Hepatocyte (in vitro differentiated cells): ENCODE measurements around the gene GALNT3. TPM values are rescaled to one million over a fixed set of nuclear protein-coding genes. Genes with fewer than 3 reads are reported as not detected.

Experiments
- DNase-seq: peaks from one replicate; pipeline ENCODE4 v3.0.0-alpha.2; 2016; ENCODE audit warnings: low spot score
- H2AFZ ChIP-seq: fragments of 200-600 bp; sonication (generic); 2 replicates; pipeline ENCODE4 v1.6.0; 2016; ENCODE audit warnings: antibody characterized with exemption, mild to moderate bottlenecking
- H3K27ac ChIP-seq: fragments of 200-600 bp; sonication (generic); 2 replicates; pipeline ENCODE4 v1.5.1; 2016; ENCODE audit warnings: mild to moderate bottlenecking
- H3K27me3 ChIP-seq: fragments of 200-600 bp; sonication (generic); 2 replicates; pipeline ENCODE4 v1.6.1; 2016
- H3K36me3 ChIP-seq: fragments of 200-600 bp; sonication (generic); replicated peaks from 2 replicates; pipeline ENCODE4 v1.5.1; 2016; ENCODE audit warnings: low read depth; ENCODE audit not compliant: insufficient read depth
- H3K4me1 ChIP-seq: fragments of 200-600 bp; sonication (generic); 2 replicates; pipeline ENCODE4 v1.5.1; 2016; ENCODE audit warnings: mild to moderate bottlenecking, moderate library complexity; ENCODE audit not compliant: insufficient read depth
- H3K4me2 ChIP-seq: fragments of 200-600 bp; sonication (generic); 2 replicates; pipeline ENCODE4 v1.6.0; 2016
- H3K4me3 ChIP-seq: fragments of 200-600 bp; sonication (generic); 2 replicates; pipeline ENCODE4 v1.5.1; 2016; ENCODE audit warnings: mild to moderate bottlenecking
- H3K79me2 ChIP-seq: fragments of 200-600 bp; sonication (generic); 2 replicates; pipeline ENCODE4 v1.6.0; 2017; ENCODE audit warnings: mild to moderate bottlenecking
- H3K9me2 ChIP-seq: fragments of 200-600 bp; sonication (generic); replicated peaks from 2 replicates; pipeline ENCODE4 v1.6.0; 2017; ENCODE audit warnings: mild to moderate bottlenecking; ENCODE audit not compliant: insufficient read depth
- H3K9me3 ChIP-seq: fragments of 200-600 bp; sonication (generic); 2 replicates; pipeline ENCODE4 v1.5.1; 2016; ENCODE audit warnings: low read depth, mild to moderate bottlenecking
- H4K20me1 ChIP-seq: fragments of 200-600 bp; sonication (generic); 2 replicates; pipeline ENCODE4 v1.6.0; 2016; ENCODE audit warnings: mild to moderate bottlenecking; ENCODE audit not compliant: insufficient read depth, poor library complexity, severe bottlenecking
- EZH2 ChIP-seq: fragments of 200-600 bp; sonication (generic); IDR thresholded peaks from 2 replicates; pipeline ENCODE4 v1.6.1; 2016; ENCODE audit warnings: antibody characterized with exemption, mild to moderate bottlenecking, borderline replicate concordance
- EZH2phosphoT487 ChIP-seq: fragments of 200-600 bp; sonication (generic); IDR thresholded peaks from one replicate; pipeline ENCODE4 v1.6.1; 2018; ENCODE audit warnings: antibody characterized with exemption, mild to moderate bottlenecking, low read depth, moderate library complexity; ENCODE audit not compliant: unreplicated experiment, severe bottlenecking
- WGBS: methylation state at CpG from one replicate; pipeline ENCODE4 v1.1.6; 2016; ENCODE audit warnings: low lambda C conversion rate; ENCODE audit errors: missing lambda C conversion rate; 5-methylcytosine and 5-hydroxymethylcytosine counted together
- polyA plus RNA-seq: library from polyadenylated mRNA; unstranded; fragments of >200 nt; fragmentation: Nextera tagmentation; extraction: Ambion mirVana; gene quantifications from 2 replicates; pipeline ENCODE4 v1.2.1, GENCODE V29; 2016
- total RNA-seq: library from RNA; depleted of rRNA; stranded (reverse); fragments of >200 nt; gene quantifications from 2 replicates; pipeline ENCODE4 v1.2.3, GENCODE V29; 2014
- TF ChIP-seq, protein P1 (sequence below): fragments of 200-600 bp; sonication (generic); IDR thresholded peaks from 2 replicates; pipeline ENCODE4 v1.5.1; 2016; ENCODE audit warnings: antibody characterized with exemption, mild to moderate bottlenecking; ENCODE audit not compliant: poor library complexity

Gene GALNT3
- total and polyA plus RNA-seq, 2 experiments from 2014 or later: 21.5 to 48.1 TPM

- WGBS: 4% methylated on average over 29 of the region's 35 CpGs
- H3K4me2 ChIP-seq: peak overlapping the region; percentile 85
- no peaks in the 10 kb centered on the region for H3K4me1 ChIP-seq
- H3K27ac ChIP-seq: peak overlapping the region; percentile 95
- peak overlapping the region; percentile 62 for H3K4me3 ChIP-seq
- H3K79me2 ChIP-seq: peaks cover 38% of the 10 kb centered on the region
- H3K9me3 ChIP-seq: no peaks in the 10 kb centered on the region
- H4K20me1 ChIP-seq: no peaks in the 10 kb centered on the region
- DNase-seq: peak; percentile 50
- TF ChIP-seq, protein P1, sequence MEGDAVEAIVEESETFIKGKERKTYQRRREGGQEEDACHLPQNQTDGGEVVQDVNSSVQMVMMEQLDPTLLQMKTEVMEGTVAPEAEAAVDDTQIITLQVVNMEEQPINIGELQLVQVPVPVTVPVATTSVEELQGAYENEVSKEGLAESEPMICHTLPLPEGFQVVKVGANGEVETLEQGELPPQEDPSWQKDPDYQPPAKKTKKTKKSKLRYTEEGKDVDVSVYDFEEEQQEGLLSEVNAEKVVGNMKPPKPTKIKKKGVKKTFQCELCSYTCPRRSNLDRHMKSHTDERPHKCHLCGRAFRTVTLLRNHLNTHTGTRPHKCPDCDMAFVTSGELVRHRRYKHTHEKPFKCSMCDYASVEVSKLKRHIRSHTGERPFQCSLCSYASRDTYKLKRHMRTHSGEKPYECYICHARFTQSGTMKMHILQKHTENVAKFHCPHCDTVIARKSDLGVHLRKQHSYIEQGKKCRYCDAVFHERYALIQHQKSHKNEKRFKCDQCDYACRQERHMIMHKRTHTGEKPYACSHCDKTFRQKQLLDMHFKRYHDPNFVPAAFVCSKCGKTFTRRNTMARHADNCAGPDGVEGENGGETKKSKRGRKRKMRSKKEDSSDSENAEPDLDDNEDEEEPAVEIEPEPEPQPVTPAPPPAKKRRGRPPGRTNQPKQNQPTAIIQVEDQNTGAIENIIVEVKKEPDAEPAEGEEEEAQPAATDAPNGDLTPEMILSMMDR: no peak
- TF ChIP-seq EZH2phosphoT487 (no peak), EZH2 (peak; percentile 49)
- peak overlapping the region; percentile 61 for H2AFZ ChIP-seq
- H3K27me3 ChIP-seq: no peaks in the 10 kb centered on the region
- H3K9me2 ChIP-seq: no peaks in the 10 kb centered on the region
- H3K36me3 ChIP-seq: no peaks in the 10 kb centered on the region
These were observed 777 bp downstream of the GALNT3 start for GRCh38 chr2:165793161-165793778.

DNA sequence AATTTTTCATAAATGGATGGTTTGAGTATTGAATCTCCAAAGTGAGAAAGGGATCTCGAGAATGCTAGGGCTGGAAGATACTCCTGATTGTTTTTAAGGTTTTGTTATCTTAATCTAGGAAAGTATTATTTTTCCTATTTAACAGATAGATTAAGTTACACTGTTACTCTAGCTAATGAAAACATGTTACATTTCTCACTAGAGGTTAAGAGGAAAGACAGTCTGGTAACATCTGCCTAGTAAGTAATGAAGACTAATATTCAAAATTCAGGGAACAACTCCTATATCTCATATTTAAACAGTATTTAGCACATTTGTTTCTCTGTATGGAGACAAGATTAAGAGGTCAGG is 2.0 kb downstream of the GALNT3 start:
- Histone ChIP-seq H3K9me2 (no peaks in the 10 kb centered on the region), H4K20me1 (no peaks in the 10 kb centered on the region), H3K79me2 (peaks cover 46% of the 10 kb centered on the region), H3K4me1 (no peaks in the 10 kb centered on the region), H3K36me3 (no peaks in the 10 kb centered on the region), H3K27ac (peak overlapping the region; percentile 95), H3K4me2 (peak overlapping the region; percentile 85), H3K27me3 (no peaks in the 10 kb centered on the region), H2AFZ (no peak overlapping the region), H3K4me3 (peak overlapping the region; percentile 62), H3K9me3 (no peaks in the 10 kb centered on the region)
- DNase-seq: no peak
- 0% methylated on average over 1 of the region's 1 CpG for WGBS
- no peak for TF ChIP-seq EZH2phosphoT487
- TF ChIP-seq, protein P1: no peak
- TF ChIP-seq EZH2: no peak

DNA sequence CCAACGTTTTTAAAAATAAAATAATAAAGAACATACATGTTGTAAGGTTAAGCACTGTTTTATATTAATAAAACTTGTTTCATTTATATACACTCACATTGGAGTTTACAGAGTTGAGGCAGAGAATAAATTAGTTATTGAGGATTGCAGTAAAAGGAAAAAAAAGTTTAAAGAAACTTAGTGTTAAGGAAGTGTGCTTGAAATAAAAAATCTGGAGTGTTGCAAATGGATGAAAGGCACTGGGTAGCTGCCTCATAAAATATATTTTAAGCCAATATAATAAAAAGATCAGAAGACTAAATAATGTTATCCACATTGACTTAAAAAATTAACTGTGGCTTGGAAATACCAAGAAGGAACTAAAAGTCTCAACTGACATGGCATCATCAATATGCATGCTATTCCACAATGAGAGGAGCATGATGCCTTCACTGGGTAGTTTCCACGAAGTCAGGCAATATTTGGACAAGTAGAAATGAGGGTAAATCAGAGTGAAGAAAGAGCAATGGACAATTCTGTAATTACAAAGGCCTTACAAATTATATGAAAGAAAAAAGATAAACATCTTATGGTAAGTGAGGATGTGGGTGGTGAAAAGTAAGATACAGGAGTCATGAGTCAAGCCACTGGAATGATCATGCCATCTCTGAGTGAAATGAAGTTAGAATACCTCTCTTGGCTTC is 2.5 kb downstream of the GALNT3 start:
- peaks cover 51% of the 10 kb centered on the region for H3K79me2 ChIP-seq
- no peaks in the 10 kb centered on the region for H3K36me3 ChIP-seq
- no peak for DNase-seq
- H4K20me1 ChIP-seq: no peaks in the 10 kb centered on the region
- H2AFZ ChIP-seq: no peak overlapping the region
- peak overlapping the region; percentile 95 for H3K27ac ChIP-seq
- H3K4me3 ChIP-seq: no peak overlapping the region
- no peak for TF ChIP-seq EZH2phosphoT487
- TF ChIP-seq, protein P1: no peak
- 65% methylated on average over 2 of the region's 2 CpGs for WGBS
- no peaks in the 10 kb centered on the region for H3K9me2 ChIP-seq
- no peaks in the 10 kb centered on the region for H3K9me3 ChIP-seq
- no peaks in the 10 kb centered on the region for H3K27me3 ChIP-seq
- H3K4me2 ChIP-seq: peak overlapping the region; percentile 85
- no peaks in the 10 kb centered on the region for H3K4me1 ChIP-seq
